Activated T-cell treated with anti-CD3 and anti-CD28 coated beads, Interleukin-2, amount 50 U/mL, for 72 hours (primary cell): ENCODE results near the gene IL5RA. TPM values are rescaled to one million over a fixed set of nuclear protein-coding genes. Genes with fewer than 3 reads are reported as not detected.

Experiments used
- ATAC-seq, 2 donors: fragments of 150-1000 bp; cut with Tn5 transposase; replicated peaks in 1 of 2; 2 replicates each; pipeline ENCODE4 v1.10.0; 2021; ENCODE audit warnings: moderate library complexity in 2 of 2, mild to moderate bottlenecking in 1 of 2
- DNase-seq, 2 donors: peaks; one replicate each; pipeline ENCODE4 v3.0.0; 2021 to 2022; ENCODE audit warnings: mixed read lengths in 1 of 2
- H3K27ac Mint-ChIP-seq: one replicate; pipeline ENCODE4 v1.8.0; 2022; ENCODE audit warnings: mild to moderate bottlenecking, moderate library complexity, mixed read lengths
- H3K27me3 Mint-ChIP-seq: one replicate; pipeline ENCODE4 v1.8.0; 2022; ENCODE audit warnings: low read depth, mixed read lengths
- H3K36me3 Mint-ChIP-seq, 2 donors: one replicate each; pipeline ENCODE4 v1.8.0; 2022; ENCODE audit warnings: mixed read lengths in 2 of 2, mild to moderate bottlenecking in 1 of 2; ENCODE audit not compliant: insufficient read depth in 2 of 2
- H3K4me1 Mint-ChIP-seq: one replicate; pipeline ENCODE4 v1.8.0; 2022; ENCODE audit warnings: low read depth, mixed read lengths
- H3K4me3 Mint-ChIP-seq, 2 donors: one replicate each; pipeline ENCODE4 v1.8.0; 2022; ENCODE audit warnings: mild to moderate bottlenecking in 2 of 2, mixed read lengths in 2 of 2, moderate library complexity in 2 of 2
- H3K9me3 Mint-ChIP-seq, 2 donors: one replicate each; pipeline ENCODE4 v1.8.0; 2022; ENCODE audit warnings: mixed read lengths in 2 of 2
- total RNA-seq, 2 donors: library from RNA; stranded (reverse); gene quantifications; one replicate each; pipeline ENCODE4 v1.2.3, GENCODE V29; 2022

Gene IL5RA
- total RNA-seq, 2 donors from 2014 or later: 0.77 to 1.5 TPM

DNA sequence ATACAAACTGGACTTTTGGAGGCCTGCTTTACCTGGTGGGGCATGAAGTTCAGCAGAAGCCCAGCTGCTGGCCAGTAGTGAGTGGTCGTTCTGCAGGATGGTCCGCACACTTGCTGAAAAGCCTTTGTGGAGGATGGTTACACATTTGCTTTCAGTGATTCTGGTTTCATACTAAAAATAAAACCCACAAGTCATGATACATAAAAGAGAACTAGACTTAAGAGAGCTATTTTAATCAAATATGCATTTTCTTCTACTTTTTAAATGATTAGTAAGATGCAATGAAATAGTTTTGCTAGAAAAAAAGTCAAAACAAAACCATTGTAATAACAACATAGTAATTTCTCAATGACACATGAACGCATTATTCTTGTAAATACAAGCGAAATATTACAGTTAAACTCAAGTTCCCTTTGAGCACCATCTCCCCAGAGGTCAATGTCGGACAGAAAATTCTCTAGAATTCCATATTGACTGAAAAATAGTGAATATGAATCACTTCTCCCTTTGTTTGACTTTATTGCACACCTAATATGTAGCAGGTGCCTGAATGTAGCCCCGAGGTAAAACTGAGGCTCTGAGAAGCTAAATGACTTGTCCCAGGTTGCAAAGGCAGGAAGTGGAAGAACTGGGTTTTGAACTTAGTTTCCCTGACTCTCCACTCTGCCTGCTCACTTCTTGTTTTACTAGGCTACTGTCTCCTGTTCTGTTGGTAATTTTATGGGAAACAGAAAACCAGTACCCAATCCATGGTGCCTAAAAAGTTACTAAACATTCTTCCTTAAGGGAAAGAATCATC, 8.3 kb downstream of the IL5RA start:
- no peak overlapping the region for H3K4me3 Mint-ChIP-seq
- ATAC-seq: peak in 1 of 2 donors; percentile 71
- H3K4me1 Mint-ChIP-seq: peaks cover 11% of the 10 kb centered on the region
- DNase-seq: no peak
- no peaks in the 10 kb centered on the region for H3K36me3 Mint-ChIP-seq
- peaks cover 10% of the 10 kb centered on the region for H3K27me3 Mint-ChIP-seq
- H3K27ac Mint-ChIP-seq: no peak overlapping the region
- no peaks in the 10 kb centered on the region for H3K9me3 Mint-ChIP-seq

DNA sequence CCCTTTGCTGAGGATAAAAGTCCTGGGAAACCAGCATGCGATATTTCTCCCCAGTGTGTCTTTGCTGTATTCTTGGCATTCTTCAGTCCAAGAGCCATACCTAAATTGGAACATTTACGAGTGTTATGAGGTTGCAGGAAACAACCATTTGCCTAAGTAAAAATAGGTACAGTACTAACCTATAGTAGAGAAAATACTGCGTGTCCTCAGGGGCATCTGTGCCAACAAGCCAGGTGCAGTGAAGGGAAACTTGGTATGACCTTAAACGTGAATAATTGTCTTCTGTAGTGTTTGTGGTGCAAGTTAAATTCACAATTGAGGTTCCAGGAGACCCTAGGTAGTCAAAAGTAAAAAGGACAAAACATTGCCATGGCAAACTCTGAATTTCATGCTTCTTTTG, 12.2 kb downstream of the IL5RA start:
- no peaks in the 10 kb centered on the region for H3K9me3 Mint-ChIP-seq
- ATAC-seq (no peak), DNase-seq (no peak)
- H3K27ac Mint-ChIP-seq: no peak overlapping the region
- H3K36me3 Mint-ChIP-seq: no peaks in the 10 kb centered on the region
- H3K4me1 Mint-ChIP-seq: peaks cover 5% of the 10 kb centered on the region
- peaks cover 16% of the 10 kb centered on the region for H3K27me3 Mint-ChIP-seq
- H3K4me3 Mint-ChIP-seq: no peak overlapping the region

DNA sequence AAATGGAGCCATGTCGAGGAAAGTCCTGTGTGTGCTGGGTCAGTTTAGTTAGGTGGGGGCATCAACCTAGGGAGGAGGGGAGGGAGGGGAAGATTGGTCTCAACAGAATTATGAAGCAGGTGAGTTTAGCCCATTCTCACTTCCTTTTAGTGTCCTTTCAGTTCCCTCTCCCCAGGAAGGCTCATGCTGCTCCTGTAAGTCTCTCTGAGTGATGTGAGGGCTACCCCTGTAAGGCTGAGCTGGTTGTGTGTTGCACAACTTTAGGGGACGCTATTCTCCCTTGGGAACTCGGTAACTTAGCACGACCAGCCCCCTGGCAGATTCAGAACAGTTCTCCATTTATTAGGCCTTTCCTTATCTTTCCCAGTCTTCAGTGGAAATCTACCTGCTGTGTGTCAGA, 21.2 kb downstream of the IL5RA start:
- Mint-ChIP-seq H3K27me3 (peaks cover under 1% of the 10 kb centered on the region), H3K36me3 (no peaks in the 10 kb centered on the region), H3K4me3 (no peak overlapping the region), H3K9me3 (no peaks in the 10 kb centered on the region), H3K4me1 (no peaks in the 10 kb centered on the region), H3K27ac (no peak overlapping the region)
- DNase-seq: no peak
- no peak for ATAC-seq

DNA sequence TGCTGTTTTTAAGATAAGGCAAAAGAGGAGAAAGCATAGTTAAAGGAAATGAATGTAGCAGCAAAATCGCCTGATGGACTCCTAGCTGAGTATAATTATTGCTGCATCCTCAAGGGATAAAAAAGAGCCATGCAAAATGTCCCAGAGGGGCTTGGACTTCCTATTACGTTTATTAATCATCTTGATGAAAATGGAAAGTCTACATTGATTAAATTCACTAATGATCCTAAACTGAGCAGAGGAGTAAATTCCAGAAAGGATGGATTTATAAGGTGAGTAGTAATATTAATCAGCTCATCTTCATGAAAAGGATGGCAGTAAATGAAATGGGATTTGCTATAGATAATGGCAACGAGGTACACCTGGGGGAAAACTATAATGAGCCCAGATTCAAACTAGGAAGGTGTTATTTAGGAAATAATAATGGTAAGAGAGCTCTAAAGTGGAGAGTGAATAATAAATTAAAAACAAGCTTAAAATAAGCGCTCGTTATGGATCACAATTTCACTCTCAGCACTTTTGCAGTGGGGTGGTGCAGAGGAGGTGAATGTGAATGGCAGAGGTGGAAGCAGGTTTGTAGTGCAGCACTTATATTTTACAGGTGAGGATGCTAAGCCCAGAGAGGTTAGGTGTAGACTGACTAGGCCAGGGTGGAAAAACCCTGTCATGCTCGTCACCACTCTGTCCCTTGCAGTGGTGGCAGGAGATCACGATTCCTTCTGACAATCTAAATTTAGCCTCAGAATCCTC, 22.3 kb downstream of the IL5RA start:
- Mint-ChIP-seq H3K27me3 (no peaks in the 10 kb centered on the region), H3K9me3 (no peaks in the 10 kb centered on the region), H3K4me1 (no peaks in the 10 kb centered on the region), H3K4me3 (no peak overlapping the region), H3K27ac (no peak overlapping the region), H3K36me3 (no peaks in the 10 kb centered on the region)
- DNase-seq (no peak), ATAC-seq (no peak)

DNA sequence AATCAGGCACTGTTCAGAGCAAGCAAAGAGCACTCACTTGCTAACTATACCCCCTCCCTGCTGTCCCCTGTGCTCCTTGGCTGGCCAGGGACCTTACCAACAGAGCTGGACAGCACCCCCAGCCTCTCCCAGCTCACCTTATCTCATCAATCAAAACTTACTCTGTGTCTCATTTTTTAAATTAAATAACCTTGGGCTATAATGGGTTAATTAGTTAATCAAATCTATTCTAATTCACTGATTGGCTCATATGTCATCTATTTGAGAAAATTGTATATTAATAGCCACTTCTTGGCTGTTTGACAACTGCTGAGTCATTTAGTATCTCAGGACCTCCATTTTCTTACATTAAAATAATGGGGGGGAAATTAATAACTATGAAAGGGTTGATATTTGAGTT, 22.9 kb downstream of the IL5RA start:
- Mint-ChIP-seq H3K9me3 (no peaks in the 10 kb centered on the region), H3K36me3 (no peaks in the 10 kb centered on the region), H3K4me3 (no peak overlapping the region), H3K27me3 (no peaks in the 10 kb centered on the region), H3K4me1 (no peaks in the 10 kb centered on the region), H3K27ac (no peak overlapping the region)
- DNase-seq (no peak), ATAC-seq (no peak)

- no peaks in the 10 kb centered on the region for H3K9me3 Mint-ChIP-seq
- no peak for DNase-seq
- ATAC-seq: no peak
- no peak overlapping the region for H3K27ac Mint-ChIP-seq
- no peaks in the 10 kb centered on the region for H3K27me3 Mint-ChIP-seq
- H3K36me3 Mint-ChIP-seq: no peaks in the 10 kb centered on the region
- no peaks in the 10 kb centered on the region for H3K4me1 Mint-ChIP-seq
- no peak overlapping the region for H3K4me3 Mint-ChIP-seq
Observed at GRCh38 chr3:3086239-3086638, 23.9 kb downstream of the IL5RA start.

- H3K4me1 Mint-ChIP-seq: no peaks in the 10 kb centered on the region
- no peaks in the 10 kb centered on the region for H3K9me3 Mint-ChIP-seq
- H3K27me3 Mint-ChIP-seq: no peaks in the 10 kb centered on the region
- no peak overlapping the region for H3K27ac Mint-ChIP-seq
- H3K36me3 Mint-ChIP-seq: no peaks in the 10 kb centered on the region
- H3K4me3 Mint-ChIP-seq: no peak overlapping the region
- DNase-seq (no peak), ATAC-seq (peak in 1 of 2 donors; percentile 43)
Observed at GRCh38 chr3:3085782-3086181, 24.4 kb downstream of the IL5RA start.

- no peak overlapping the region for H3K27ac Mint-ChIP-seq
- no peaks in the 10 kb centered on the region for H3K9me3 Mint-ChIP-seq
- H3K4me3 Mint-ChIP-seq: no peak overlapping the region
- no peak for ATAC-seq
- no peak for DNase-seq
- H3K36me3 Mint-ChIP-seq: no peaks in the 10 kb centered on the region
- no peaks in the 10 kb centered on the region for H3K4me1 Mint-ChIP-seq
- H3K27me3 Mint-ChIP-seq: no peaks in the 10 kb centered on the region
Observed at GRCh38 chr3:3084890-3085289, 25.3 kb downstream of the IL5RA start.

DNA sequence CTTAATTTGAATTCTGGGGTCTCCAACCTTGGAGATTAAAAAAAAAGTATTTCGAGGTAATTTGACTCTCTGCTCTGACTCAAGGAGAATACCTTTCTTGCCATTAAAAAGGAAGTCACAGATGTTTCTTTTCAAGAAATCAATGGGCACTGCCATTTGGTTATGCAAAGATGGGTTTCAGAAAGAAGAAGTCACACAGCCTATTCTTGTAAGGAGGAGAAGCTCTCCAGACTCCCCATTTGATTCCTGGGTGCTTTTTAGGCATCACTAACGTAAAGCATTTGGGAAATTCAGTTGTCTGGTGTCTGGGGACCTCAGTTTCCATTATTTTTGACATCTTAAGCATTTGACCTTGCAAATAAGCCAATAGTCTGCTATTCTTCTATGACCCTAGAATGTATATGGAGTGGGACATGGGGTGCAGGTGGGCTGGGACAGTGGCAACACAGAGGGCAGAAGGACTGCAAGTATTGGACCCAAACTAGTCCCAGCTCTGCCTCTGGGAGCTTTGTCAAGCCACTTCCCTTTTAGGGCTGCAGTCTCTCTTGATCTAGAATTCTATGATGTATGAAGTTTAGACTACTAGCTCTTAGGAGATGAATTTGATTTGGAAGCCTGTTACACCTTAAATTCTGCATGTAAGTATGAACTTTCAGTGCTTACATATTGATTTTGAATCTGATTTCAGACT, 27.8 kb downstream of the IL5RA start:
- no peak for ATAC-seq
- Mint-ChIP-seq H3K4me1 (no peaks in the 10 kb centered on the region), H3K4me3 (no peak overlapping the region), H3K36me3 (no peaks in the 10 kb centered on the region), H3K27ac (no peak overlapping the region), H3K27me3 (peaks cover 8% of the 10 kb centered on the region), H3K9me3 (no peaks in the 10 kb centered on the region)
- no peak for DNase-seq

GRCh38 chr3:3081381-3082233, 28.6 kb downstream of the IL5RA start:
- H3K4me1 Mint-ChIP-seq: no peaks in the 10 kb centered on the region
- H3K9me3 Mint-ChIP-seq: no peaks in the 10 kb centered on the region
- ATAC-seq: no peak
- no peak for DNase-seq
- no peak overlapping the region for H3K4me3 Mint-ChIP-seq
- no peak overlapping the region for H3K27ac Mint-ChIP-seq
- peaks cover 8% of the 10 kb centered on the region for H3K27me3 Mint-ChIP-seq
- H3K36me3 Mint-ChIP-seq: no peaks in the 10 kb centered on the region

DNA sequence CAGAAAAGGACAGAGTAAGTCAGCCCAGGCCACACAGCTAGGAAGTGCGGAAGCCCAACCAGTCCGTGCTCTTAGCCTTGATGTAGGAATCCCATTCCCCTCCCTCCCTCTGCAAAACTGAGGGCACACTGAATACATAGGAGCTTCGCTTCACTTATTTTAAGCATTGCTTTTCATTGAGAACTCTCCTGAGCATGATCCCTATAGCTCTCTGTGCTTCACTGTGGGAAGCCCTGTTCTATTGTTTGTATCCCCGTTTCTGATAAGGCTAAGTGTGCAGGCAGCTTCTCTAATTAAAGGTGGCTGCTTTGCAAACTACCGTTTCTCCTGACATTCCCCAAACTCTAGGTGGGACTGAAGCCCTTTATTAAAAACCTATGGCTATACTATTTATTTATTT, 29.9 kb downstream of the IL5RA start:
- DNase-seq (no peak), ATAC-seq (no peak)
- H3K4me3 Mint-ChIP-seq: no peak overlapping the region
- no peak overlapping the region for H3K27ac Mint-ChIP-seq
- peaks cover 8% of the 10 kb centered on the region for H3K27me3 Mint-ChIP-seq
- H3K9me3 Mint-ChIP-seq: no peaks in the 10 kb centered on the region
- no peaks in the 10 kb centered on the region for H3K36me3 Mint-ChIP-seq
- no peaks in the 10 kb centered on the region for H3K4me1 Mint-ChIP-seq

- H3K27me3 Mint-ChIP-seq: peaks cover 8% of the 10 kb centered on the region
- H3K36me3 Mint-ChIP-seq: no peaks in the 10 kb centered on the region
- H3K4me1 Mint-ChIP-seq: no peaks in the 10 kb centered on the region
- ATAC-seq (peak in 1 of 2 donors; percentile 23), DNase-seq (no peak)
- no peaks in the 10 kb centered on the region for H3K9me3 Mint-ChIP-seq
- no peak overlapping the region for H3K4me3 Mint-ChIP-seq
- no peak overlapping the region for H3K27ac Mint-ChIP-seq
Observed at GRCh38 chr3:3074551-3075257, 35.5 kb downstream of the IL5RA start.
